HepG2 (cell line): ENCODE measurements around the gene KRT38. TPM values are rescaled to one million over a fixed set of nuclear protein-coding genes. Genes with fewer than 3 reads are reported as not detected.

Experiments
- ATAC-seq: fragments of 200-7000 bp; cut with Tn5 transposase; 3 replicates; pipeline ENCODE4 v1.9.1; 2020; ENCODE audit warnings: mild to moderate bottlenecking, moderate library complexity
- BruUV-seq: library from RNA; stranded (reverse); fragments of 400-500 nt; replicated peaks from 2 replicates; lab custom pipeline; 2021; lab: Mats Ljungman, UMichigan
- CTCF ChIA-PET: fragments of 300-600 bp; formaldehyde crosslinking; extraction: SDS; loops from one replicate; lab custom pipeline; 2021; ENCODE audit warnings: low total read pairs, inconsistent platforms, low intra/inter-chr PET ratio; lab: Yijun Ruan, JAX
- POLR2A ChIA-PET: fragments of 350-600 bp; sonication (Branson Sonifier 250); formaldehyde crosslinking; loops from one replicate; lab custom pipeline; 2020; ENCODE audit warnings: antibody characterized with exemption, inconsistent platforms; lab: Yijun Ruan, JAX
- DNase-seq: peaks from one replicate; pipeline ENCODE4 v3.0.0-alpha.2; 2015; ENCODE audit warnings: low spot score
- FAIRE-seq: peaks from 3 replicates; lab custom pipeline; 2011; peaks lifted over from hg19 to GRCh38; lab: Jason Lieb, UNC
- H2AFZ ChIP-seq: one replicate; pipeline ENCODE4 v1.6.1; 2011; ENCODE audit warnings: low read length, inconsistent platforms
- H3K27ac ChIP-seq: fragments of 300-600 bp; 3 replicates; pipeline ENCODE4 v1.8.0; 2011; ENCODE audit warnings: mixed run types, mild to moderate bottlenecking, mixed read lengths, low read length, inconsistent platforms; ENCODE audit not compliant: insufficient read depth; ENCODE audit errors: extremely low read length
- H3K27me3 ChIP-seq, 2 experiments: fragments of 200-600 bp in 1 of 2; 2 replicates in 1 of 2; 3 replicates in 1 of 2; pipeline versions ENCODE4 v1.6.0 to v1.8.0; 2011; ENCODE audit warnings: low read length in 2 of 2, mild to moderate bottlenecking in 2 of 2, moderate library complexity in 2 of 2, inconsistent platforms in 1 of 2; ENCODE audit not compliant: insufficient read depth in 2 of 2, control insufficient read depth in 1 of 2
- H3K36me3 ChIP-seq, 2 experiments: fragments of 200-600 bp in 1 of 2; replicated peaks in 1 of 2; 2 replicates in 1 of 2; 3 replicates in 1 of 2; pipeline versions ENCODE4 v1.5.1 to v1.8.0; 2011; ENCODE audit warnings: low read length in 2 of 2, inconsistent platforms in 1 of 2; ENCODE audit not compliant: insufficient read depth in 2 of 2, control insufficient read depth in 1 of 2
- H3K4me1 ChIP-seq: 2 replicates; pipeline ENCODE4 v1.5.1; 2012; ENCODE audit warnings: low read length, inconsistent platforms; ENCODE audit not compliant: insufficient read depth
- H3K4me2 ChIP-seq: 2 replicates; pipeline ENCODE4 v1.6.0; 2011; ENCODE audit warnings: low read depth, low read length, inconsistent platforms
- H3K4me3 ChIP-seq, 3 experiments: fragments of 200-600 bp in 1 of 3; sonication (generic), shearing (Covaris generic) in 1 of 3; replicated peaks in 1 of 3; 2 replicates each; pipeline ENCODE4 v1.5.1; 2011 to 2016; ENCODE audit warnings: low read length in 3 of 3, inconsistent platforms in 2 of 3, low read depth in 2 of 3, mild to moderate bottlenecking in 2 of 3, control low read depth in 1 of 3, mixed read lengths in 1 of 3; ENCODE audit not compliant: insufficient read depth in 1 of 3
- H3K79me2 ChIP-seq: one replicate; pipeline ENCODE4 v1.6.1; 2011; ENCODE audit warnings: low read length, inconsistent platforms; ENCODE audit not compliant: insufficient read depth
- H3K9ac ChIP-seq: 2 replicates; pipeline ENCODE4 v1.6.0; 2011; ENCODE audit warnings: mild to moderate bottlenecking, low read depth, low read length, inconsistent platforms; ENCODE audit not compliant: insufficient read depth
- H3K9me3 ChIP-seq: 2 replicates; pipeline ENCODE4 v1.5.1; 2012; ENCODE audit warnings: mild to moderate bottlenecking, low read length
- H4K20me1 ChIP-seq: 2 replicates; pipeline ENCODE4 v1.6.0; 2011; ENCODE audit warnings: inconsistent platforms, mild to moderate bottlenecking, low read length, moderate library complexity; ENCODE audit not compliant: insufficient read depth
- BCL6 ChIP-seq: IDR thresholded peaks from 2 replicates; pipeline ENCODE4 v1.6.1; 2016; ENCODE audit warnings: missing genetic modification reagents, missing compliant biosample characterization
- CENPX ChIP-seq: sonication (generic); formaldehyde crosslinking; IDR thresholded peaks from 2 replicates; pipeline ENCODE4 v1.9.0; 2021; ENCODE audit warnings: mild to moderate bottlenecking, missing genetic modification reagents, moderate library complexity
- CREB1 ChIP-seq, 2 experiments: fragments of 450-650 bp in 1 of 2; IDR thresholded peaks; 2 replicates each; pipeline ENCODE4 v1.6.1; 2016 to 2017; ENCODE audit warnings: control low read depth in 1 of 2, mild to moderate bottlenecking in 1 of 2, missing compliant biosample characterization in 1 of 2, missing genetic modification characterization in 1 of 2
- GATAD2A ChIP-seq: IDR thresholded peaks from 2 replicates; pipeline ENCODE4 v1.6.1; 2016
- HMG20A ChIP-seq: IDR thresholded peaks from 2 replicates; pipeline ENCODE4 v1.6.1; 2016; ENCODE audit warnings: borderline replicate concordance
- HNF4A ChIP-seq: sonication (generic); formaldehyde crosslinking; IDR thresholded peaks from 2 replicates; pipeline ENCODE4 v1.4.0; 2020; ENCODE audit warnings: missing genetic modification reagents
- HOXA5 ChIP-seq: sonication (generic); formaldehyde crosslinking; IDR thresholded peaks from 2 replicates; pipeline ENCODE4 v1.4.0; 2020; ENCODE audit warnings: missing genetic modification reagents
- MAF1 ChIP-seq: sonication (generic); formaldehyde crosslinking; IDR thresholded peaks from 2 replicates; pipeline ENCODE4 v1.5.0; 2020; ENCODE audit warnings: missing genetic modification reagents, borderline replicate concordance
- MED1 ChIP-seq: sonication (generic); formaldehyde crosslinking; IDR thresholded peaks from 2 replicates; pipeline ENCODE4 v1.4.0; 2020; ENCODE audit warnings: missing genetic modification reagents
- RARA ChIP-seq: IDR thresholded peaks from 2 replicates; pipeline ENCODE4 v1.6.1; 2016; ENCODE audit warnings: missing genetic modification reagents, missing compliant biosample characterization
- RCOR2 ChIP-seq: IDR thresholded peaks from 2 replicates; pipeline ENCODE4 v1.6.1; 2016; ENCODE audit warnings: missing biosample characterization, missing genetic modification reagents
- TEAD3 ChIP-seq: optimal IDR thresholded peaks from 2 replicates; pipeline ENCODE3; 2016; ENCODE audit warnings: borderline replicate concordance
- ZBTB7B ChIP-seq: sonication (generic); formaldehyde crosslinking; IDR thresholded peaks from 2 replicates; pipeline ENCODE4 v1.4.0; 2020; ENCODE audit warnings: missing genetic modification reagents
- ZNF24 ChIP-seq: fragments of 450-650 bp; IDR thresholded peaks from 2 replicates; pipeline ENCODE4 v1.6.1; 2017; ENCODE audit warnings: antibody characterized with exemption, mild to moderate bottlenecking
- ZNF44 ChIP-seq: sonication (generic); formaldehyde crosslinking; IDR thresholded peaks from 2 replicates; pipeline ENCODE4 v1.5.1; 2020; ENCODE audit warnings: mild to moderate bottlenecking, missing genetic modification reagents
- ZNF556 ChIP-seq: sonication (generic); formaldehyde crosslinking; IDR thresholded peaks from 2 replicates; pipeline ENCODE4 v1.4.0; 2020; ENCODE audit warnings: mild to moderate bottlenecking, missing genetic modification reagents, borderline replicate concordance
- ZNF644 ChIP-seq: IDR thresholded peaks from 2 replicates; pipeline ENCODE4 v1.6.1; 2016; ENCODE audit warnings: low read depth
- WGBS: methylation state at CpG from one replicate; pipeline ENCODE4 v1.1.6; 2017; ENCODE audit warnings: low lambda C conversion rate; 5-methylcytosine and 5-hydroxymethylcytosine counted together
- in situ Hi-C: cut with HindIII; loops from 2 replicates; pipeline ENCODE4 v1.10.0; 2017; ENCODE audit warnings: low pct_unique_long_range_greater_than_20kb; ENCODE audit not compliant: extremely low pct_ligation_motif_present
- intact Hi-C: fragments of 100-400 bp; cut with micrococcal nuclease; formaldehyde crosslinking; loops from one replicate; pipeline ENCODE4 v1.10.0; 2022; ENCODE audit not compliant: unreplicated experiment
- polyA plus RNA-seq, 8 experiments: library from polyadenylated mRNA; depleted of rRNA in 3 of 8; stranded (reverse) in 7 of 8; unstranded in 1 of 8; fragments of >200 nt; fragmentation: Illumina TruSeq in 4 of 8; extraction: Trizol in 4 of 8; gene quantifications; 2 replicates each; pipeline versions ENCODE4 v1.2.1 to v1.2.3, GENCODE V29; 2011 to 2016; ENCODE audit warnings: low read depth in 4 of 8, missing spikeins in 1 of 8, mixed read lengths in 1 of 8; ENCODE audit not compliant: insufficient read depth in 1 of 8
- total RNA-seq, 5 experiments: library from RNA; depleted of rRNA; stranded (reverse); fragments of >200 nt; fragmentation: Illumina TruSeq; extraction: Trizol; gene quantifications; 2 replicates each; pipeline ENCODE4 v1.2.3, GENCODE V29; 2016; ENCODE audit warnings: low read depth in 1 of 5
- TF ChIP-seq, protein P1 (sequence below): IDR thresholded peaks from 2 replicates; pipeline ENCODE4 v1.4.0; 2020; ENCODE audit warnings: mild to moderate bottlenecking, missing genetic modification reagents
- TF ChIP-seq, protein P2 (sequence below): sonication (generic); formaldehyde crosslinking; IDR thresholded peaks from 2 replicates; pipeline ENCODE4 v1.5.0; 2020; ENCODE audit warnings: missing genetic modification reagents

KRT38 gene
- total and polyA plus RNA-seq, 2 of the 13 experiments (the other 11 are each of a cell fraction or from before 2014, with no cell fraction given), result not detected

DNA sequence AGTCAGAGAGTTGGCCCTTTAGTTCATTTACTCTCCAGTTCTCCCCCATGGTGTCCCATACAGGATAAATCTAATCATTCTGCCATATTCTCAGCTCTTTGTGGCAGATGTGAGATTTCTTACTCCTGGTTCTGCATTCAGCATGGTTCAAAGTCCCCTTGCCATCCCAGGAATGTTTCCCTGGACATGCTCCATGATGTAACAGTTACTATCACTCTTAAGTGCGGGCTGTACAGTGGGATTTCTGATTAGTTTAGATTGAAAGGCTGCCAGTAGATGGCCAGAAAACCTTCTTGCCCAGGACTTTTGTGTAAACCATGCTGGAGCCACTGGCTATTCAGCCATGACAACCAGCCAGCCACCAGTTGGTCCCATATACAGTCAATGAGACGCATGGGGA, 26.8 kb downstream of the KRT38 start:
- no peak overlapping the region for H2AFZ ChIP-seq
- no peaks in the 10 kb centered on the region for H3K36me3 ChIP-seq
- intact Hi-C loops (loop anchor here (10.0 kb wide), 1 partner anchor 121 kb away; no protein-coding TSS in a partner anchor), in situ Hi-C loops (no loop called here)
- no peak overlapping the region for H3K9ac ChIP-seq
- DNase-seq, result peak; percentile 56
- CTCF ChIA-PET, result no interaction called here
- BruUV-seq, result no TSS peak
- H3K79me2 ChIP-seq, result no peaks in the 10 kb centered on the region
- no peak overlapping the region for H3K4me2 ChIP-seq
- H4K20me1 ChIP-seq, result no peaks in the 10 kb centered on the region
- no peaks in the 10 kb centered on the region for H3K9me3 ChIP-seq
- no peak overlapping the region for H3K4me3 ChIP-seq
- no peak overlapping the region for H3K27ac ChIP-seq
- peaks cover 51% of the 10 kb centered on the region for H3K4me1 ChIP-seq
- WGBS, result 54% methylated on average over 2 of the region's 2 CpGs
- POLR2A ChIA-PET, result interaction anchor here (2.0 kb wide), 1 partner anchor 10 kb away, joined by 10 read pairs; no protein-coding TSS in a partner anchor
- ATAC-seq, result no peak
- no peak for FAIRE-seq
- H3K27me3 ChIP-seq, result no peaks in the 10 kb centered on the region; a peak in 1 of 5 replicates
- TF ChIP-seq ZNF24, result 0 out of 2 replicates have a peak, but pooled peaks have one; percentile 19
- peak; percentile 82 for TF ChIP-seq TEAD3
- TF ChIP-seq BCL6 (CRISPR knock-in tag), result peak; percentile 57; the same call in 1 of the 2 replicates
- TF ChIP-seq RARA (CRISPR knock-in tag), result 0 out of 2 replicates have a peak, but pooled peaks have one; percentile 32
- no peak for TF ChIP-seq ZBTB7B
- TF ChIP-seq ZNF644 (CRISPR knock-in tag), result peak; percentile 77
- 0 out of 2 replicates have a peak, but pooled peaks have one; percentile 12 for TF ChIP-seq RCOR2
- TF ChIP-seq ZNF44 (CRISPR knock-in tag), result no peak
- TF ChIP-seq CREB1 (IDR thresholded peaks at IDR 0.05), result no peak
- TF ChIP-seq CREB1 (CRISPR knock-in tag; IDR thresholded peaks at IDR 0.05), result no peak
- TF ChIP-seq MAF1, result no peak
- no peak for TF ChIP-seq HOXA5 (CRISPR knock-in tag)
- TF ChIP-seq GATAD2A (CRISPR knock-in tag), result peak; percentile 23; the same call in 1 of the 2 replicates
- TF ChIP-seq MED1 (CRISPR knock-in tag), result no peak
- TF ChIP-seq, protein P1, sequence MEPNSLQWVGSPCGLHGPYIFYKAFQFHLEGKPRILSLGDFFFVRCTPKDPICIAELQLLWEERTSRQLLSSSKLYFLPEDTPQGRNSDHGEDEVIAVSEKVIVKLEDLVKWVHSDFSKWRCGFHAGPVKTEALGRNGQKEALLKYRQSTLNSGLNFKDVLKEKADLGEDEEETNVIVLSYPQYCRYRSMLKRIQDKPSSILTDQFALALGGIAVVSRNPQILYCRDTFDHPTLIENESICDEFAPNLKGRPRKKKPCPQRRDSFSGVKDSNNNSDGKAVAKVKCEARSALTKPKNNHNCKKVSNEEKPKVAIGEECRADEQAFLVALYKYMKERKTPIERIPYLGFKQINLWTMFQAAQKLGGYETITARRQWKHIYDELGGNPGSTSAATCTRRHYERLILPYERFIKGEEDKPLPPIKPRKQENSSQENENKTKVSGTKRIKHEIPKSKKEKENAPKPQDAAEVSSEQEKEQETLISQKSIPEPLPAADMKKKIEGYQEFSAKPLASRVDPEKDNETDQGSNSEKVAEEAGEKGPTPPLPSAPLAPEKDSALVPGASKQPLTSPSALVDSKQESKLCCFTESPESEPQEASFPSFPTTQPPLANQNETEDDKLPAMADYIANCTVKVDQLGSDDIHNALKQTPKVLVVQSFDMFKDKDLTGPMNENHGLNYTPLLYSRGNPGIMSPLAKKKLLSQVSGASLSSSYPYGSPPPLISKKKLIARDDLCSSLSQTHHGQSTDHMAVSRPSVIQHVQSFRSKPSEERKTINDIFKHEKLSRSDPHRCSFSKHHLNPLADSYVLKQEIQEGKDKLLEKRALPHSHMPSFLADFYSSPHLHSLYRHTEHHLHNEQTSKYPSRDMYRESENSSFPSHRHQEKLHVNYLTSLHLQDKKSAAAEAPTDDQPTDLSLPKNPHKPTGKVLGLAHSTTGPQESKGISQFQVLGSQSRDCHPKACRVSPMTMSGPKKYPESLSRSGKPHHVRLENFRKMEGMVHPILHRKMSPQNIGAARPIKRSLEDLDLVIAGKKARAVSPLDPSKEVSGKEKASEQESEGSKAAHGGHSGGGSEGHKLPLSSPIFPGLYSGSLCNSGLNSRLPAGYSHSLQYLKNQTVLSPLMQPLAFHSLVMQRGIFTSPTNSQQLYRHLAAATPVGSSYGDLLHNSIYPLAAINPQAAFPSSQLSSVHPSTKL, result peak; percentile 61
- peak; percentile 71 for TF ChIP-seq HNF4A (CRISPR knock-in tag)
- TF ChIP-seq, protein P2, sequence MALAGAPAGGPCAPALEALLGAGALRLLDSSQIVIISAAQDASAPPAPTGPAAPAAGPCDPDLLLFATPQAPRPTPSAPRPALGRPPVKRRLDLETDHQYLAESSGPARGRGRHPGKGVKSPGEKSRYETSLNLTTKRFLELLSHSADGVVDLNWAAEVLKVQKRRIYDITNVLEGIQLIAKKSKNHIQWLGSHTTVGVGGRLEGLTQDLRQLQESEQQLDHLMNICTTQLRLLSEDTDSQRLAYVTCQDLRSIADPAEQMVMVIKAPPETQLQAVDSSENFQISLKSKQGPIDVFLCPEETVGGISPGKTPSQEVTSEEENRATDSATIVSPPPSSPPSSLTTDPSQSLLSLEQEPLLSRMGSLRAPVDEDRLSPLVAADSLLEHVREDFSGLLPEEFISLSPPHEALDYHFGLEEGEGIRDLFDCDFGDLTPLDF (CRISPR knock-in tag), result no peak
- 0 out of 2 replicates have a peak, but pooled peaks have one; percentile 29 for TF ChIP-seq HMG20A
- TF ChIP-seq ZNF556 (CRISPR knock-in tag), result no peak
- TF ChIP-seq CENPX (CRISPR knock-in tag), result no peak
